Astrocyte (in vitro differentiated cells and primary cell): ENCODE measurements around the gene KRT77.

ENCODE experiments used
- EZH2 ChIP-seq: IDR thresholded peaks from 2 replicates; pipeline ENCODE4 v1.6.1; 2012; ENCODE audit warnings: mild to moderate bottlenecking, low read length, inconsistent platforms; ENCODE audit not compliant: insufficient read depth
- TF ChIP-seq, protein P1 (sequence below): IDR thresholded peaks from 2 replicates; pipeline ENCODE4 v1.5.1; 2011; ENCODE audit warnings: low read depth, mild to moderate bottlenecking, inconsistent platforms, low read length, moderate library complexity; ENCODE audit not compliant: insufficient read depth

DNA sequence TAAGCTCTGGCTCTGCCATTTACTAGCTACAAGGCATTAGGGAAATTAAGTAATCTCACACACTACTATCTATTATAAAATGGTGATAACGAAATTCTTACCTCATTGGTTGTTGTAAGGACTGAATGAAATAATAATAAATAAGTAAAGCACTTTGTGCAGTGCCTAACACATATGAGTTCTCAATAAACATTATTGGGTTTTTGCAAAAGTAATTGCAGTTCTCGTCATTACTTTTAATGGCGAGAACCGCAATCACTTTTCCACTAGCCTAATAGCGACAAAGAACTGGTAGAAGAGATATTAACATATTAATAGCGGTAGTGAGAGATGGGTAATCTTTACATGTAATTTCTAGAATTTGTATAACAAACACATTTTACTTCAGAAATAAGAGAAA lies 9.2 kb downstream of the KRT77 start:
- TF ChIP-seq, protein P1, sequence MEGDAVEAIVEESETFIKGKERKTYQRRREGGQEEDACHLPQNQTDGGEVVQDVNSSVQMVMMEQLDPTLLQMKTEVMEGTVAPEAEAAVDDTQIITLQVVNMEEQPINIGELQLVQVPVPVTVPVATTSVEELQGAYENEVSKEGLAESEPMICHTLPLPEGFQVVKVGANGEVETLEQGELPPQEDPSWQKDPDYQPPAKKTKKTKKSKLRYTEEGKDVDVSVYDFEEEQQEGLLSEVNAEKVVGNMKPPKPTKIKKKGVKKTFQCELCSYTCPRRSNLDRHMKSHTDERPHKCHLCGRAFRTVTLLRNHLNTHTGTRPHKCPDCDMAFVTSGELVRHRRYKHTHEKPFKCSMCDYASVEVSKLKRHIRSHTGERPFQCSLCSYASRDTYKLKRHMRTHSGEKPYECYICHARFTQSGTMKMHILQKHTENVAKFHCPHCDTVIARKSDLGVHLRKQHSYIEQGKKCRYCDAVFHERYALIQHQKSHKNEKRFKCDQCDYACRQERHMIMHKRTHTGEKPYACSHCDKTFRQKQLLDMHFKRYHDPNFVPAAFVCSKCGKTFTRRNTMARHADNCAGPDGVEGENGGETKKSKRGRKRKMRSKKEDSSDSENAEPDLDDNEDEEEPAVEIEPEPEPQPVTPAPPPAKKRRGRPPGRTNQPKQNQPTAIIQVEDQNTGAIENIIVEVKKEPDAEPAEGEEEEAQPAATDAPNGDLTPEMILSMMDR: no peak
- TF ChIP-seq EZH2: no peak
